CD4-positive, alpha-beta T cell treated with Interleukin-12 subunit alpha and Interleukin-12 subunit beta, for 1 hour (primary cell): ENCODE data around the gene GPHB5.
A peak's percentile ranks its signal among the peaks of the same experiment; 100 is the strongest.
"Not testable (repeated sequence)": the region's sequence is repeated elsewhere in the genome, so short reads cannot be mapped to it uniquely, and the experiment has no call there.

ENCODE experiments used
- DNase-seq: peaks from one replicate; pipeline ENCODE4 v3.0.0-alpha.2; 2020

The GPHB5 gene

DNA sequence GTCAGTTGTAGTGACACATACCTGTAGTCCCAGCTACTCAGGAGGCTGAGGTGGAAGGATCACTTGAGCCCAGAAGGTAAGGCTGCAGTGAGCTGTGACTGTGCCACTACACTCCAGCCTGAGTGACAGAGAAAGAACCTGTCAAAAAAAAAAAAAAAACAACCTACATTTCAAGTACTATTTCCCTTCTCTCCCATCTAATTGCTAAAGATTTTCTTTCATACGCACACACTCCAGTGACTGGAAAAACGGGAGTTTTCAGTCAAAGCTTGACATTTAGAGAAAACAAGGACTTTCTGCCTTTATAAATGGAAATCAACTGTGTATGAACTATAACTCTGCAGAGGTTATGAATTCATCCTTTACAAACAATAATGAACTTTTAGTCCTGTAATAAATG lies 25.9 kb downstream of the GPHB5 start:
- no peak for DNase-seq

DNA sequence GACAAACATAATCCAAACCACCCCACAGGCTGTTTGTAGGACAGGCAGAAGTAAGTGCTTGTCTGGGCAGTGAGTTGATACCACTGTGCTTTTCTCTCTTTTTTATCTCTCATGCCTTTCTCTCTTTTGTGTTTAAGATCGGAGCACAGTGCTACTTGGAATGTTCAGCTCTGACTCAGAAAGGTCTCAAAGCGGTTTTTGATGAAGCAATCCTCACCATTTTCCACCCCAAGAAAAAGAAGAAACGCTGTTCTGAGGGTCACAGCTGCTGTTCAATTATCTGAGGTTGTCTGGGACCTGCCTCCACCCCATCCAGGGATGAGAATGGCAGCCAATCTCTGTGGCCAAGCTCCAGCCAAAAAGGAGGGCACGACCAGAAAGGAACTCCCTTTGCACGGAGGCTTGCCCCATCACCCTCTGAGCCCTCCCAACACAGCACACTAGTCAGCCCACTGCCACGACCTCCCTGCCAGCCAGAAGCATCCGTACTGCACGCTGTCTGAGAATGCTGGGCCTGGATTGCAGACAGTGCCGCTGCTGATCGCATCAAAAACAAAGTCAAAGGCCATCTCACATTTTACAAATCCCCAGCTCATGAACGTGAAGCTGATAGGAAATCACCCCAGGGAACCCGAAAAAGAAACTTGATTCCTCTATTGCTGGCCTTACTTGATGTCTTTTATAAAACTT lies 27.8 kb downstream of the GPHB5 start:
- no peak for DNase-seq

DNA sequence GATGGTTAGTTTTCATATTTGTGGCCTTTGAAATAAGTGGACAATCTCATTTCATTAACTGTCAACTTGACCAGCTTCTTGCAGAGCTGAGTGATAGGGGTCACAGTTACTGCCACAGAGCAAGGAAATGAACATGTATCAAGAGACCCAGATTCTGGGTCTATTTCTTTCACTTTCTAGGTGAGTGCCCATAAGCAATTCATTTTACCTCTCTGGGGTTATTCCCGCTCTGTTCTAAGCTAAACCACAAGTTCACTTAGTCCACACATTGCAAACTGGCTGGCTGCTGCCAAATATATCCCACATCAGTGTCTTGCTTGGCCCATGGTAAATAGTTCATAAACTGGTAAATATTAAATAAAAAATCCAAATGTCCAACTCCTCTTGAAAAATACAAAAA lies 29.9 kb downstream of the GPHB5 start:
- no peak for DNase-seq

DNA sequence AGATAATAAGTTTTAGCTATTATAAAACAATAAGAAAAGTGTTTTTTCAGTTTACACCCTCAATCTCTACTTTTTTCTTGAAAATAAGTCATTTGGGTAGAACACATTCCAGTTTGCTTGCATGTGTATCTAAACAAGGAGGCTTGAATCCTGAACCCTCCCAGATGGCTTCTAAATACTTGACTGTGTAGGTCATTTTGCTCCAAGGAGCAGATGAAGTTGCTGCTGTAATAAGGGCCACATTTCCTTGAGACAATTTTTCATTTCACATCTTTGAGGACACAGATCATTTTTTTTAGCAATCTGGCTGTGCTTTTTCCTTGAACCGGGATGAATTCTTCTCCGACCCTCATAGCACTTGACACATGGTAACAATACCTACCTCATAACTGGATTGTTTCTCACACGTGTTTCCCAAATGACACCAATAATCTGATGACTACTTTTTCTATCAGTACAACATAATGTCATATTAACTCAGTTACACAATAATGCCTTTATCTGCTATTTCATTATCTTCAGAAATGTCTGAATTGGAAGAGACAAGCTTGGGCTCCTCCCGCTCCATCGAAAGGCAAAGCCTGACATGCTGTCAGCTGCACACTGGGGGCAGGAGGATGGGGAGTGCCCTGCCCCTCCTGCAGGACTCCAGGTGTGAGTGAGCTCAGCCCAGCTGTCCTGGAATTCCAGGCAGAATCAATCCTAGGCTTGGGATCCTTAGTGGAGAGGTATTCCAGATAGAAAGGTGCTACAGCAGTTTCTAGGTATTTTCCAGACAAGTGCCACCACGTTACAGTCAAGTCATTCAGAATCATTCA lies 30.9 kb downstream of the GPHB5 start:
- no peak for DNase-seq

DNA sequence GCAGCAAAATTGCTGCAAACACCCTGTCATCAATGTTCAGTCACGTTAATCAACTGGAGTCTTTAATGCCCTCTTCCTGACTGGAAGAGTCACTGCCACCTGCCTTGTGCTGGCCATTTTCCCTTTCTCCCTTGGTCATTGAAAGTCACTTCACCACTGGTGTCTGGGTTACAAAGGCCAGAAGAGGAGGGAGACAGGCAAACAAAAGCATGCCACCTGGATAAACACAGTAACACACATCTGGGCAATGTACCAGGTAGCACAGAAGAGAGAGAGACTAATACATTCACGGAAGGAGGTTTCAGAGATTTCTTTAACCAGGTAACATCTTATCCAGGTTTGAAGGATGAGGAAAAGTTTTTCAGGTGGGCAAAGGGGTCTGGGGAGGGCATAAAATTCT lies 32.7 kb downstream of the GPHB5 start:
- DNase-seq = no peak

DNA sequence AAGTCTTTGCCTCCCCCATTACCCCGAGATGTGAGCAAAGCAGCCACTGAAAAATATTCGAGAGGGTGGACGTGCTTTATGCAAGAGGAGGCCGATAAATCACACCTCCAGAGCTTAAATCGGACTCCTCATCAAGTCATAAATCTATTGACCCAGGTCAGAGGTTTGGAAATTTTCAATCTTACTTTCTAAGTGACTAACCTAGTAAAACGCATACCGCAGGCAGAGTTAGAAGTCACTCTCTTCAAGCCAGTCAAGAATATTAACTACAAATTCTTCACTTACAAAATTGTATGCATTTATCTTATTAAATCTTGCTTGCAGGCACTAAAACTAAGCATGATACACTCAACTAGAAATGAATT lies 34.9 kb downstream of the GPHB5 start:
- no peak for DNase-seq

DNA sequence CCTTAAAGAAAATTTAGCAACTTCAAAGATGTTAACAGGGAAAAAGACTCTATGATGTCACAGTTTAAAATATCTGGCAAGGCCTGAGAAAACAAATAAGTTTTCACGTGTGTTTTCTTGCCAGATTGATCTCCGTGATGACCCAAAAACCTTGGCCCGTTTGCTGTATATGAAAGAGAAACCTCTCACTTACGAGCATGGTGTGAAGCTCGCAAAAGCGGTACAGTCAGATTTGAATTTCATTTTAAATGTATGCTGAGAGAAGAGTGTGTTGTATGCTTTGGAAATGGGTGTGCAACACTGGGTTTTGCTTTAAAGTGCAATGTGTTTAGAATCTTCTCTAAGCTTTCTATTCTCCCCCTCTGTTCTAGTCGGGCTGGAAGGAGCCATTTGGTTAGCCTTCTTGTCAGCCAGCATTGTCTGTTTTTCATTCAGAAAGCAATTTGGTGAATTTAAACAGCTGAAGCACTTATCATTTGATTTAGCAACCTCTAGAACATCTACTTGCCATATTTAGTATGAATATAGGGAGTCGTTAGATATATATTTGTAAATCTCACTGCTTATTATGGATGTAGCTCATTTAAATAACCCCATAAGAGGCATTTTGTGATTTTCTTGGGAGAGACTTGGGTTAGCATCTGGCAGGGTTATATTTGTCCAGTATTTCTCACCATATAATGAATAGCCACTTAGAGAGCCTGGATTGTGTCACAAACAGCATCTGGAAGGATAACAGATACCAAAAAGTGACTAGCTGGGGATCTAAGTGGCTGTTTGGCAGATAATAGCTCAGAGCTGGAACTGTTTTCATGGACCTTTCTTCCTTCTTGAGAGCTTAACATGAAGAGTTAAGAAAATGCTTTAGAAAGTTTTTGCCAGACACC lies 35.5 kb downstream of the GPHB5 start:
- DNase-seq = peak; percentile 5

DNA sequence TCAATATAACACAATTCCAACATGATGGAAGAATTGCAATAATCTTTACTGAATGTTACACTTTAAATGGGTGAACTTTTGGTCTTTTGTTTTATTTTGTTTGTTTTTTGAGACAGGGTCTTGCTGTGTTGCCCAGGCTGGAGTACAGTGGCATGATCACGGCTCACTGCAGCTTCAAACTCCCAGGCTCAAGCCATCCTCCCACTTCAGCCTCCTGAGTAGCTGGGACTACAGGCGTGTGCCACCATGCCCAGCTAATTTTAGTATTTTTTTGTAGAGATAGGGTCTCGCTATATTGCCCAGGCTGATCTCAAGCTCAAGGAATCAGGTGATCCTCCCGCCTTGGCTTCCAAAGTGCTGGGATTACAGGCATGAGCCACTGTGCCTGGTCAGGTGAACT lies 38.8 kb downstream of the GPHB5 start:
- DNase-seq = not testable (repeated sequence)

DNA sequence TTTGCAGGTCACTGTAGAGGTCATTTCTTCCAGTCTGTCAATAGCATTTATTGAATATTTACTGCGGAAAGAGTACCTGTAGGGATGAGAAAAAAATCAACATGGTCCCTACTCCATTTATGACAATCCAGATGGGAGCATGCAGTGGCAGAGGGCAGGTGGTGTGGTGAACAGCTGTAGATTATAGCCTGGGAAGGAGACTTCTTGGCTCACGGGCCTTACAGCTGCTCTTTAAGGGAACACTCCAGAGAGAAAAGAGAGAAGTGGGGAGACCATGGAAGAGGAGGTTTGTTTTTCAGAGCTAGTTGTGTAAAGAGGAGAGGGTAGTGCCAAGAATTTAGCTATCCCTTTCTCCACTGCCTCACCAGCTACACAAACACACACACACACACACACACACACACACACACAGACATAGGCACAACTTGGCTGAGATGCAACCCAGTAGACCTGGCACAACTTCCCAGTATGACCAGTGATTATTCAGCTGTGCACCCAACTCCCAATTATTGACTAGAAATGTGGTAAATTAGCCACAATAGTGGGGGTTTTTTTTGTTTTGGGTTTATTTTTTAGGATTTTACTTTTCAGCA lies 41.0 kb downstream of the GPHB5 start:
- no peak for DNase-seq

DNA sequence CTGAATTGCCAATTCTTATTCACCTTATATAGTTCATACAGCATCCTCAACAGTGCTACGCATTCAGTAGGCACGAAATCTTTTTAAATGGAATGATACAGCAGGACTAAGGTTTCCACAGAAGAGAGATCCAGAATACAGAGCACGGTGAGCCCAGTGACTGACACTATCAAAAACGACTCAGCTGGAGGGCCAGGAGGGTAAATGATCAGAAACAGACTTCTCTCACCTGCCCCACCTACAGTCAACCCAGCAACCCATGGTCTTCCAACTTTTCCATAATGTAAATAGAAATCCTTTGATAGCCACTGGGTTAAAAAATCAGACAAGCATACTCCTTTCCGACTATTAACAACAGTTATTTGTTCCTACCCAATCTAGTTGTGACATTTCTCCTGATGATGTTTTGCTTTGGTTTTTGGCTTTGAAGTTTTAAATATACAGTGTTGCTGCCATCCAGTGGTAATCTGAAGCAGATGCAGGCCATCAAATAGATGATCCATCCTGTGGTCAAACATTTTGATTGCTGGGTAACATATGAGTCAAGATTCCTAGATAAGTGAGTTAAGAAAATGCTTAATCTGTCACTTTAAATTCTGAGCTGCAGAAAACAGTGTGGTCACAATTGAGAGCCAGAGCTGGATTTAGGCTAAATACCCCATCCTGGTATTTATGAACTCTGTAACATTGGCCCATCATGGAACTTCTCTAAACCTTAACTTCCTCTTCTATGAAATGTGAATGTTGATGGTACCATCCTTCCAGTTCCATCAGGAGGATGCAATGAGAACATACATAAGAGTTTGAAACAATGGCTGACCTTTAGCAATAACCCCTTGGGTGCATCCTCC lies 42.0 kb downstream of the GPHB5 start:
- DNase-seq = peak; percentile 21

DNA sequence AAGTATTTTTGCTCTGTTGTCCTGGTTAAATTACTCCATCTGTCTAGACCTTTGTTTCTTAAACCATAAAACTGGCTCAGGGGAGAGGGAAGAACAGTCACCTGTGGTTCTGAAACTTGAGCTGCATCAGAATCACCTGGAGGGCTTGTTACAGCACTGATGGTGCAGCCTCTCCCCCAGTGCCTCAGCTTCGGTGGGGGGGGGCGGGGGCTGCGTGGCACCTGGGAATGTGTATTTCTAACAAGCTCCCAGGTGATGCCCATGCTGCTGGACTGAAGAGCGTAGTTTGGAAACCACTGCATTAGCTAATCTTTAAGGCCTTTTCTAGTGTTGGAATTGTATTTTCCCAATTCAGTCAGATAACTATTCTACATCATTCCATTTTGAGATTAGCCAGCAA lies 42.7 kb downstream of the GPHB5 start:
- no peak for DNase-seq

DNA sequence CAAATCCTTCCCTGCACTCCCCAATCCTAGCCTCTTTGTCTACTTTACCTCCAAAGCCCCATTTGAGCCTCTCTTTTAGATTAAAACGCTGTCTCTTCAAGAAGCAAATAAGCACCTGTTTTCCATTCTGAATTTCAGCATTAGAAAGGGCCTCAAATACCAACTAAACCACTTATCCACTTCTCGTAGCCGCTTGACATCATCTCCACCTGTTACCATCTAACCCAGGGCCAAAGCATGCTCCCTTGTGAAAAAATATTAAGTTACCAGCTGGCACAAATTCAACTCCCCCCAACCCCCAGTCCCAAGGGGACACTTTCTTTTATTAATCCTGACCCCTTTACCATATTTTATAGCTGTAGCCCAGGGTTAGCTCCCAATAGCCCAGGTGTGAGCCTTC lies 43.1 kb downstream of the GPHB5 start:
- no peak for DNase-seq

DNA sequence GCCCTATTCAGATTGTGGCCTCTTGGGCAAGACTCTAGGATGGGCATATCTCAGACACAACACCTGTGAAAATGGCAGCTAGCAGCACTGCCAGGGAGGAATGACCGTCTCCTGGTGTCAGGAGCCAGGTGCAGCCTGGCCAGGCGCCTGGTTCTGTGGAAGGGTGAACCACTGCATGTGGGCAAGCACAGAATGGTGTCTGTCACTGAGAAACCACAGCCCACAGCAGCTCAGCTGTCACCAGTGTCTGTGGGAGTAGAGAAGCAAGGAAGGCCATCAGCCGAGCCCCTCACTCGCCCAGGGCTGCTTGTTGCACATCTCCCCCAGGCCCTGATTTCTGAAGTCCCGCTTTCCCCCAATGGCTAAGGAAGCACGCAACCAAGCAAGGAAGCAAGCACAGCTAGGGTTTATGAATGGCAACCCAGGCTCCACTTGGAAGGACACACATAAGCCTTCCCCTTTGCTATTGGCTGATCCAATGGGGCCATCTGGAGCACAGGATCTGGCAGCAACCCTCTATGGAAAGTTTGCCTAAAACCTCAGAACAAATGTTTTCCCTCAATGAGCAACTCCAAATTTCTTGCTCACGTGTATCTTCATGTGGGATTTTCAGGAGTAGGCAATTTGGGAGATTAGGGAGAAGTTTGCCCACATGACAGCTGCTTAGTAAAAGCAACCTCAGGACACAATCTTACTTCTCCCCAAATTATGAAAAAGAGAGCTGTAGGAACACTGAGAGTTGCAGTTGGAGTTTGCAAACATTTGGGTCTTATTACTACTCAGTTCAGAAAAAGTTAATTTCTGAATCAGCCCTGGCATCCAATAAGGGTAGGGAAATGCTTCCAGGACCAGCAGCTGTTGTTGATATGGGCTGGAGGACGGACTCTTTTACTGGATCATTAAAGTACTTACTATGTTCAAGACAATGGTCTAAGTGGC lies 44.7 kb downstream of the GPHB5 start:
- no peak for DNase-seq

DNA sequence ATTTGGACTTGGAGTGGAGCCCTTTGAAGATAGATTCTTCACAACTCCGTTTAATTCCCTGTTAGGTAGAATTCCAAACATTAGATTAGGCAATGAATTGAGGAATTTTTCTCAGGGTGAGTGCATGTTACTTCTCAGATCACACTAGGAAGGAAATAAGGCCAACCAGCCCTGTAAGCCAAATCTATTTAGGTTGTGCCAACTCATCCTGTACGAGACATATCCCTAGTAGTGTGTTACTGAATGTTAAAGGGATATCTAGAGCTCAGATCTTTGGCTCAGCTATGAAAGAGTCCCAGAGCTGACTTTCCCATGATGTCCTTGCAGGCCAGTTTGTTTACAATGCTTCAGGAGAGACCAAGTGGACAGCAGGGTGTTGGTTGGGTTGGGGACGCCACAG lies 45.6 kb downstream of the GPHB5 start:
- DNase-seq = no peak

DNA sequence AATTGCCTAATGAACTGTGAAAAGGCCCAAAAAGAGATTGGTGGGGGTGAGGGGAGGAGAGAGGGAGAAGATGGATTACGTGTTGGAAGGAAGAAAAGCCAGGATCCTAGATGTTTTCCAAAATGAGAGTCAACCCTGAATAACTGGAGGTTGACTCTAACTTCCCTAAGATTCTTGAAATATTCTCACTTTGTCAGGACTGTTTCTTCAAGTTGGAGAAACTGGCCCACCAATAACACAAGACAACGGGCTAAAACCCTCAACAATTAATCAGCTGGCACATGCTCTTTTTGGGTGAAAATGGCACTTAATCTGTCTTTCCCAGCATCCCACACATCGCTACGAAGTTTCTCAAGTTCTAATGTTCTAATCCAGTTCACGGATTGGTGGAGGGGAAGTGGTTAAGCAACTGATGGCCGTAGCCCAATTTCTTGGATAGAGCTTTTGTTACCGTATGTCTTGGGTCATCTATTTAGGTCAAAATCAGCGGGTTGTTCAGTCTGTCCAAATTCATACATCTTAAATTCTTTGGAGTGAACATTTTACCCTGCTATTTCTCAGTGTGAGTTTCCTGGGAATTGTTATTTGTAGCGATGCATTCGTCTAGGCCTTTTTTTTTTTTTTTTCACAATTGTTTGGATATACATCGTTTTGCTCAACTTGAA lies 49.0 kb downstream of the GPHB5 start:
- no peak for DNase-seq

DNA sequence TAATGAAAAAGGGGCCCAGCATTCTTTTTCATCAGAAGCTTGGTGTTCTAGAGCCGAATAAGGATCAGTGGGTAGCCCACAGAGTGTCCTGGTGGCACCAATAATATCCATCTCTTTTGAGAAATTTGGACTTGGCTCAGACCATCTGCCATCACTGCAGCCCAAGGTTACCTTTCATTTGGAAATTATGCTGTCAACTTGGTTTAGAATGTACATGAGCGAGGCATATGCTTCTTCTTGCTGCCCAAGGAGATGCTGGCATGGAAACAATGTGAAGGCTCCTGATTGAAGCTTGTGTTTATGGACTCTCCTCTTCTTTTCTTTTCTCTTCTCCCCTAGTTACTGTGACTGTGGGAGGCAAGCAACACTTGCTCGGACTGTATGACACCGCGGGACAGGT lies 50.0 kb downstream of the GPHB5 start:
- DNase-seq = no peak

DNA sequence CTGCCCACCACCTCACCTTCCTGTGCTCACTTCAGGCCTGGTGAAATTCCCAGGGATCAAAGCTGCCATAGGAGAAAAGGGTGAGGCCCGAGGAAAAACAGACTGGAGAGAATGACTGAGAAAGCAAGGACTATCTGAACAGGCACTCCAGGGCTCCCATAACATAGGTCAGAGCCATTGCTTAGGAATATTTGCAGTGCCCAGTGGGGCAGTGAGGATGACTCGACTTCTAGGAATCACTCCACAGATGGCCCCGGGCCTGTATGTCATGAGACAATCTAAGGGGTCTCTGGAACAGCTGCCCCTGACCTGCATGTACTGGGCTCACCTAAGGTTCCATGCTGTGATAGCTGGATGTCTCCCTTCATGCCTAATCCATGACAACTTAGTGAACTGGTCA lies 51.6 kb downstream of the GPHB5 start:
- DNase-seq = no peak

DNA sequence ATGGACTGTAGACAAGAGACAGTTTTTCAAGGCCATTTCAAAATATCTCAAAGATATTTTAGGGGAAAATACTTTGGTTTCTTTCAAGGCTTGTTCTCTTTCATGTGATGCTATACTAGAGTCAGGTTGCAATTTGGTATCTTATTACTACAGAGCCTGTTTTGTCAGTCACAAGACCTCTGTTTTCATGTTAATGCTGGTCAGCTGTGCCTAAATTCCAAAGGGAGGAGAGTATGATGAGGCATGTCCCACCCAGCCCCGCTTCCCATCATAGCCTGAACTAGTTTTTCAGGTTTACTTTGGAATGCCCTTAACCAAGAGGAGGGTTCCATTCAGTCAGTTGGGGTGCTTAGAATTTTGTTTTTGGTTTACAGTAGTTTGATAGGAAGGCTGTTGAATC lies 52.6 kb downstream of the GPHB5 start:
- no peak for DNase-seq
